WTC11 (cell line): ENCODE measurements around the gene PAPOLG.

Source experiments
- CREB1 ChIP-seq: sonication (generic); formaldehyde crosslinking; IDR thresholded peaks from 2 replicates; pipeline ENCODE4 v1.8.0; 2023; ENCODE audit warnings: mild to moderate bottlenecking, missing genetic modification reagents
- CTCF ChIP-seq: fragments of 200-600 bp; IDR thresholded peaks from 2 replicates; pipeline ENCODE4 v1.8.0; 2022; ENCODE audit warnings: antibody characterized with exemption
- E2F1 ChIP-seq: sonication (generic); formaldehyde crosslinking; IDR thresholded peaks from 2 replicates; pipeline ENCODE4 v1.8.0; 2022; ENCODE audit warnings: mild to moderate bottlenecking, missing genetic modification reagents
- E2F4 ChIP-seq: sonication (generic); formaldehyde crosslinking; IDR thresholded peaks from 2 replicates; pipeline ENCODE4 v1.8.1; 2022; ENCODE audit warnings: low read depth, mild to moderate bottlenecking, moderate library complexity, missing genetic modification reagents, borderline replicate concordance
- ELF4 ChIP-seq: sonication (generic); formaldehyde crosslinking; IDR thresholded peaks from 2 replicates; pipeline ENCODE4 v1.8.1; 2022; ENCODE audit warnings: low read depth, mild to moderate bottlenecking, moderate library complexity, missing genetic modification reagents
- JUN ChIP-seq: sonication (generic); formaldehyde crosslinking; IDR thresholded peaks from 2 replicates; pipeline ENCODE4 v1.8.0; 2023; ENCODE audit warnings: mild to moderate bottlenecking, missing genetic modification reagents
- MAX ChIP-seq: sonication (generic); formaldehyde crosslinking; IDR thresholded peaks from 2 replicates; pipeline ENCODE4 v1.8.0; 2022; ENCODE audit warnings: mild to moderate bottlenecking, missing genetic modification reagents
- ZBTB21 ChIP-seq: sonication (generic); formaldehyde crosslinking; IDR thresholded peaks from 2 replicates; pipeline ENCODE4 v1.8.1; 2023; ENCODE audit warnings: mild to moderate bottlenecking, missing genetic modification reagents, borderline replicate concordance
- ZBTB43 ChIP-seq: sonication (generic); formaldehyde crosslinking; IDR thresholded peaks from 2 replicates; pipeline ENCODE4 v1.8.1; 2023; ENCODE audit warnings: mild to moderate bottlenecking, missing genetic modification reagents

GRCh38 chr2:60819155-60819862, 63.2 kb downstream of the PAPOLG start:
- TF ChIP-seq CREB1 (no peak), CTCF (no peak), MAX (CRISPR knock-in tag) (no peak), JUN (CRISPR knock-in tag) (no peak), ELF4 (CRISPR knock-in tag) (no peak), E2F1 (CRISPR knock-in tag) (no peak), E2F4 (CRISPR knock-in tag) (no peak), ZBTB21 (CRISPR knock-in tag) (no peak), ZBTB43 (CRISPR knock-in tag) (no peak)
